Breast epithelium (tissue), 4 donors: ENCODE measurements around the gene ZNF808. TPM values are rescaled to one million over a fixed set of nuclear protein-coding genes. Genes with fewer than 3 reads are reported as not detected.
"Not testable (repeated sequence)": the region's sequence is repeated elsewhere in the genome, so short reads cannot be mapped to it uniquely, and the experiment has no call there.

ENCODE experiments used
- DNase-seq, 2 donors: peaks; one replicate each; pipeline ENCODE4 v3.0.0-alpha.2; 2019; ENCODE audit warnings: low spot score in 2 of 2
- H3K27ac ChIP-seq, 2 donors: fragments of 200-600 bp; sonication (generic) in 1 of 2; one replicate each; pipeline ENCODE4 v1.5.1; 2016 to 2019; ENCODE audit warnings: mild to moderate bottlenecking in 1 of 2
- H3K27me3 ChIP-seq, 2 donors: fragments of 200-600 bp; sonication (generic) in 1 of 2; one replicate each; pipeline versions ENCODE4 v1.5.1 to v1.6.0; 2017 to 2019; ENCODE audit warnings: control low read depth in 1 of 2, mild to moderate bottlenecking in 1 of 2
- H3K36me3 ChIP-seq: fragments of 200-600 bp; one replicate; pipeline ENCODE4 v1.5.1; 2019
- H3K4me1 ChIP-seq, 2 donors: fragments of 200-600 bp; sonication (generic); one replicate each; pipeline ENCODE4 v1.5.1; 2016 to 2019; ENCODE audit warnings: control low read depth in 1 of 2
- H3K4me3 ChIP-seq, 3 donors: fragments of 200-600 bp; sonication (generic); 1 replicate in 2 of 3; 2 replicates in 1 of 3; pipeline ENCODE4 v1.5.1; 2016 to 2019; ENCODE audit warnings: mild to moderate bottlenecking in 3 of 3, moderate library complexity in 2 of 3
- H3K9me3 ChIP-seq, 2 donors: fragments of 200-600 bp; sonication (generic) in 1 of 2; one replicate each; pipeline ENCODE4 v1.5.1; 2016 to 2019; ENCODE audit warnings: control low read depth in 1 of 2
- POLR2A ChIP-seq: fragments of 450-650 bp; IDR thresholded peaks from one replicate; pipeline ENCODE4 v1.6.1; 2016; ENCODE audit warnings: antibody characterized with exemption, mild to moderate bottlenecking, moderate library complexity
- POLR2AphosphoS5 ChIP-seq, 3 donors: sonication (generic); formaldehyde crosslinking; IDR thresholded peaks; one replicate each; pipeline ENCODE4 v1.6.1; 2017; ENCODE audit warnings: antibody characterized with exemption in 3 of 3
- intact Hi-C: fragments of 100-400 bp; cut with DNase I; formaldehyde crosslinking; loops from one replicate; pipeline ENCODE4 v1.15.1; 2023; ENCODE audit warnings: low total_unique reads
- total RNA-seq, 3 donors: library from RNA; depleted of rRNA; stranded (reverse); fragments of >200 nt; gene quantifications; one replicate each; pipeline ENCODE4 v1.1.0, GENCODE V29; 2016
- TF ChIP-seq, protein P1 (sequence below), 3 donors: fragments of 450-650 bp; IDR thresholded peaks; one replicate each; pipeline ENCODE4 v1.5.1; 2016 to 2017; ENCODE audit warnings: antibody characterized with exemption in 3 of 3, mild to moderate bottlenecking in 3 of 3, moderate library complexity in 3 of 3

ZNF808 gene
- total RNA-seq, 3 donors from 2014 or later, result 20.6 to 35.1 (median 21.3) TPM

DNA sequence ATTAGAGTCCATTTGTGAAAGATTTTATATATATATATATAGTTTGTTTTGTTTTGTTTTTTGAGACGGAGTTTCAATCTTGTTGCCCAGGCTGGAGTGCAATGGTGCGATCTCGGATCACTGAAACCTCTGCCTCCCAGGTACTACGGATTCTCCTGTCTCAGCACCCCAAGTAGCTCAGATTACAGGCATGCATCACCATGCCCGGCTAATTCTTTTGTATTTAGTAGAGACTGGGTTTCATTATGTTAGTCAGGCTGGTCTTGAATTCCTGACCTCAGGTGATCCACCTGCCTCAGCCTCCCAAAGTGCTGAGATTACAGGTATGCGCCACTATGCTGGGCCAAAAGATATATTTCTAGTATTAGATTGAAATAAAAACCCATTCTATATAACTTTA, 38.7 kb downstream of the ZNF808 start:
- no peaks in the 10 kb centered on the region for H3K27me3 ChIP-seq
- H3K4me3 ChIP-seq, result no peak overlapping the region
- H3K27ac ChIP-seq, result no peak overlapping the region
- TF ChIP-seq, protein P1, sequence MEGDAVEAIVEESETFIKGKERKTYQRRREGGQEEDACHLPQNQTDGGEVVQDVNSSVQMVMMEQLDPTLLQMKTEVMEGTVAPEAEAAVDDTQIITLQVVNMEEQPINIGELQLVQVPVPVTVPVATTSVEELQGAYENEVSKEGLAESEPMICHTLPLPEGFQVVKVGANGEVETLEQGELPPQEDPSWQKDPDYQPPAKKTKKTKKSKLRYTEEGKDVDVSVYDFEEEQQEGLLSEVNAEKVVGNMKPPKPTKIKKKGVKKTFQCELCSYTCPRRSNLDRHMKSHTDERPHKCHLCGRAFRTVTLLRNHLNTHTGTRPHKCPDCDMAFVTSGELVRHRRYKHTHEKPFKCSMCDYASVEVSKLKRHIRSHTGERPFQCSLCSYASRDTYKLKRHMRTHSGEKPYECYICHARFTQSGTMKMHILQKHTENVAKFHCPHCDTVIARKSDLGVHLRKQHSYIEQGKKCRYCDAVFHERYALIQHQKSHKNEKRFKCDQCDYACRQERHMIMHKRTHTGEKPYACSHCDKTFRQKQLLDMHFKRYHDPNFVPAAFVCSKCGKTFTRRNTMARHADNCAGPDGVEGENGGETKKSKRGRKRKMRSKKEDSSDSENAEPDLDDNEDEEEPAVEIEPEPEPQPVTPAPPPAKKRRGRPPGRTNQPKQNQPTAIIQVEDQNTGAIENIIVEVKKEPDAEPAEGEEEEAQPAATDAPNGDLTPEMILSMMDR (IDR thresholded peaks at IDR 0.05), result no peak
- TF ChIP-seq POLR2A (no peak), POLR2AphosphoS5 (IDR thresholded peaks at IDR 0.05) (no peak)
- intact Hi-C loops, result no loop called here
- no peaks in the 10 kb centered on the region for H3K36me3 ChIP-seq
- DNase-seq, result no peak
- no peaks in the 10 kb centered on the region for H3K4me1 ChIP-seq
- peaks cover 14 to 30% of the 10 kb centered on the region in 2 donors for H3K9me3 ChIP-seq

- no peaks in the 10 kb centered on the region for H3K27me3 ChIP-seq
- no peak overlapping the region for H3K4me3 ChIP-seq
- H3K4me1 ChIP-seq, result no peaks in the 10 kb centered on the region
- intact Hi-C loops, result no loop called here
- H3K36me3 ChIP-seq, result no peaks in the 10 kb centered on the region
- peaks cover 9 to 25% of the 10 kb centered on the region in 2 donors for H3K9me3 ChIP-seq
- TF ChIP-seq POLR2A, result no peak
- TF ChIP-seq, protein P1 (IDR thresholded peaks at IDR 0.05), result no peak
- no peak for TF ChIP-seq POLR2AphosphoS5 (IDR thresholded peaks at IDR 0.05)
- no peak for DNase-seq
- no peak overlapping the region for H3K27ac ChIP-seq
Observed at GRCh38 chr19:52566588-52566987, 39.1 kb downstream of the ZNF808 start.

GRCh38 chr19:52567921-52568320, 40.5 kb downstream of the ZNF808 start:
- Histone ChIP-seq H3K9me3 (peaks cover 3 to 18% of the 10 kb centered on the region in 2 donors), H3K4me1 (no peaks in the 10 kb centered on the region), H3K27me3 (no peaks in the 10 kb centered on the region), H3K4me3 (no peak overlapping the region), H3K36me3 (no peaks in the 10 kb centered on the region), H3K27ac (no peak overlapping the region)
- TF ChIP-seq, protein P1 (IDR thresholded peaks at IDR 0.05), result no peak
- TF ChIP-seq POLR2AphosphoS5 (IDR thresholded peaks at IDR 0.05) (no peak), POLR2A (no peak)
- intact Hi-C loops, result no loop called here
- DNase-seq, result no peak

DNA sequence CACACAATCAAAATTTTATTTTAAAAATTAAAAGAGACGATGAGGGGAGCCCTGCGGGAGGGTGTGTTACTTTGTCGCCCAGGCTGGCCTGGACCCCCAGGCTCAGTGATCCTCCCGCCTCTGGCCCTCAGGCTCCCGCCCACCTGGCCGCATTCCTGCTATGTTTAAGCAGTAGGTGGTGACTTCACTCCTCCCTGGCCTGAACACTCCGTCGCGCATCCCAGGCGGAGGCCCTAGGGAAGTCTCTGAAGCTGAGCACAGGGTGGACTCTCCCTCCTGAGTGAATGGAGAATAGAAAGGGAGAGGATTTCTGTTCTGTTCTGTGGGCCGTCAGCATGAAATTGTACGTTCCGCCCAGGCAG, 42.2 kb downstream of the ZNF808 start:
- H3K36me3 ChIP-seq, H3K4me1 ChIP-seq, H3K27me3 ChIP-seq, H3K9me3 ChIP-seq, intact Hi-C loops: not testable (repeated sequence)
- Histone ChIP-seq H3K27ac (peak overlapping the region; percentile 84 to 90), H3K4me3 (peak overlapping the region; percentile 83 to 84 (median 84))
- peak; percentile 24 to 54 for DNase-seq

- Histone ChIP-seq H3K27ac (peak within 1 kb of the TSS; percentile 84 to 90), H3K27me3 (no peaks in the 10 kb centered on the region), H3K36me3 (no peaks in the 10 kb centered on the region), H3K4me3 (peak within 1 kb of the TSS; percentile 83 to 84 (median 84)), H3K9me3 (no peaks in the 10 kb centered on the region), H3K4me1 (no peaks in the 10 kb centered on the region)
- peak; percentile 93 to 98 for DNase-seq
- intact Hi-C loops, result no loop called here
- TF ChIP-seq POLR2A (peak; percentile 77), POLR2AphosphoS5 (IDR thresholded peaks at IDR 0.05) (peak; percentile 88 to 96 (median 91))
- TF ChIP-seq, protein P1 (IDR thresholded peaks at IDR 0.05), result peak; percentile 18 to 46 (median 39)
Observed at GRCh38 chr19:52570000-52570861, 42.8 kb downstream of the ZNF808 start, which contains the start of gene ZNF701. Gene ZNF701 (plus strand): TSS chr19:52570287. CDS start chr19:52574148, 3,861 bp downstream.
